H9 (cell line): Measurements from ENCODE around the gene RNF125. TPM values are rescaled to one million over a fixed set of nuclear protein-coding genes. Genes with fewer than 3 reads are reported as not detected.

ENCODE experiments used
- DNase-seq: peaks from one replicate; pipeline ENCODE4 v3.0.0-alpha.2; 2017
- H2AFZ ChIP-seq: one replicate; pipeline ENCODE4 v1.6.1; 2013; ENCODE audit warnings: mild to moderate bottlenecking, low read length, control low read depth, moderate library complexity
- H2AK5ac ChIP-seq: 2 replicates; pipeline ENCODE4 v1.6.1; 2013; ENCODE audit warnings: low read length, control low read depth, mixed read lengths; ENCODE audit not compliant: insufficient read length
- H2BK120ac ChIP-seq: one replicate; pipeline ENCODE4 v1.6.1; 2013; ENCODE audit warnings: low read depth, mild to moderate bottlenecking, low read length, control low read depth, inconsistent platforms; ENCODE audit not compliant: poor library complexity, severe bottlenecking
- H2BK12ac ChIP-seq: 2 replicates; pipeline ENCODE4 v1.6.1; 2013; ENCODE audit warnings: low read length, control low read depth, mixed read lengths, low read depth; ENCODE audit not compliant: insufficient read length
- H2BK15ac ChIP-seq: 2 replicates; pipeline ENCODE4 v1.6.1; 2013; ENCODE audit warnings: low read depth, low read length, control low read depth
- H2BK20ac ChIP-seq: one replicate; pipeline ENCODE4 v1.6.1; 2013; ENCODE audit warnings: low read depth, mild to moderate bottlenecking, low read length, control low read depth, inconsistent platforms; ENCODE audit not compliant: poor library complexity, severe bottlenecking
- H2BK5ac ChIP-seq: 2 replicates; pipeline ENCODE4 v1.6.1; 2013; ENCODE audit warnings: low read length, control low read depth, mixed read lengths; ENCODE audit not compliant: insufficient read length
- H3K14ac ChIP-seq: 2 replicates; pipeline ENCODE4 v1.6.1; 2013; ENCODE audit warnings: low read length, control low read depth; ENCODE audit not compliant: insufficient read depth
- H3K18ac ChIP-seq: 2 replicates; pipeline ENCODE4 v1.6.1; 2013; ENCODE audit warnings: low read depth, mild to moderate bottlenecking, mixed read lengths, low read length, control low read depth; ENCODE audit not compliant: insufficient read length
- H3K23ac ChIP-seq: 2 replicates; pipeline ENCODE4 v1.6.1; 2013; ENCODE audit warnings: low read length, control low read depth, mixed read lengths, low read depth; ENCODE audit not compliant: insufficient read length
- H3K23me2 ChIP-seq: 2 replicates; pipeline ENCODE4 v1.6.1; 2013; ENCODE audit warnings: low read depth, mild to moderate bottlenecking, mixed read lengths, low read length, control low read depth; ENCODE audit not compliant: insufficient read length, poor library complexity, severe bottlenecking
- H3K27ac ChIP-seq: 2 replicates; pipeline ENCODE4 v1.5.1; 2013; ENCODE audit warnings: low read length, control low read depth, mixed read lengths, low read depth; ENCODE audit not compliant: insufficient read length
- H3K27me3 ChIP-seq: 2 replicates; pipeline ENCODE4 v1.6.1; 2013; ENCODE audit warnings: low read length, control low read depth, inconsistent platforms; ENCODE audit not compliant: insufficient read depth
- H3K4ac ChIP-seq: 2 replicates; pipeline ENCODE4 v1.6.1; 2013; ENCODE audit warnings: low read depth, mild to moderate bottlenecking, control low read depth, inconsistent platforms, low read length, moderate library complexity
- H3K4me1 ChIP-seq: 2 replicates; pipeline ENCODE4 v1.6.1; 2013; ENCODE audit warnings: low read length, control low read depth, inconsistent platforms; ENCODE audit not compliant: insufficient read depth
- H3K4me2 ChIP-seq: 2 replicates; pipeline ENCODE4 v1.6.1; 2013; ENCODE audit warnings: low read length, control low read depth, mixed read lengths; ENCODE audit not compliant: insufficient read length, insufficient read depth
- H3K56ac ChIP-seq: 2 replicates; pipeline ENCODE4 v1.6.1; 2013; ENCODE audit warnings: low read depth, mild to moderate bottlenecking, mixed read lengths, low read length, control low read depth; ENCODE audit not compliant: insufficient read length
- H3K79me1 ChIP-seq: 2 replicates; pipeline ENCODE4 v1.6.1; 2013; ENCODE audit warnings: low read depth, mild to moderate bottlenecking, moderate library complexity, low read length, control low read depth, inconsistent platforms; ENCODE audit not compliant: insufficient read depth, poor library complexity, severe bottlenecking
- H3K79me2 ChIP-seq: 2 replicates; pipeline ENCODE4 v1.6.1; 2013; ENCODE audit warnings: low read length, control low read depth, inconsistent platforms; ENCODE audit not compliant: insufficient read depth
- H3K9ac ChIP-seq: 2 replicates; pipeline ENCODE4 v1.6.1; 2013; ENCODE audit warnings: low read length, control low read depth, mixed read lengths; ENCODE audit not compliant: insufficient read length; ENCODE audit errors: extremely low read depth
- H3K9me3 ChIP-seq: one replicate; pipeline ENCODE4 v1.6.1; 2013; ENCODE audit warnings: low read depth, low read length, inconsistent platforms; ENCODE audit not compliant: control insufficient read depth
- H3T11ph ChIP-seq: one replicate; pipeline ENCODE4 v1.6.1; 2013; ENCODE audit warnings: mild to moderate bottlenecking, low read length, control low read depth, inconsistent platforms
- H4K20me1 ChIP-seq: one replicate; pipeline ENCODE4 v1.6.1; 2013; ENCODE audit not compliant: control insufficient read depth, insufficient read length, insufficient read depth
- H4K5ac ChIP-seq: 2 replicates; pipeline ENCODE4 v1.6.1; 2013; ENCODE audit warnings: low read depth, mild to moderate bottlenecking, mixed read lengths, low read length, control low read depth; ENCODE audit not compliant: insufficient read length
- H4K8ac ChIP-seq: replicated peaks from 2 replicates; pipeline ENCODE4 v1.6.1; 2013; ENCODE audit warnings: low read length, control low read depth, mixed read lengths, low read depth; ENCODE audit not compliant: insufficient read length
- H4K91ac ChIP-seq: 2 replicates; pipeline ENCODE4 v1.6.1; 2013; ENCODE audit warnings: low read depth, mild to moderate bottlenecking, moderate library complexity, mixed read lengths, low read length, control low read depth; ENCODE audit not compliant: insufficient read length
- H3K27ac Mint-ChIP-seq, 3 experiments: 2 replicates in 2 of 3; 3 replicates in 1 of 3; pipeline ENCODE4 v1.8.0; 2020 to 2021; ENCODE audit warnings: mixed read lengths in 3 of 3, mild to moderate bottlenecking in 1 of 3, moderate library complexity in 1 of 3
- H3K27me3 Mint-ChIP-seq: 2 replicates; pipeline ENCODE4 v1.8.0; 2021; ENCODE audit warnings: low read depth, mild to moderate bottlenecking, moderate library complexity, mixed read lengths
- H3K36me3 Mint-ChIP-seq, 3 experiments: 2 replicates in 2 of 3; 3 replicates in 1 of 3; pipeline ENCODE4 v1.8.0; 2020 to 2021; ENCODE audit warnings: low read depth in 3 of 3, mixed read lengths in 3 of 3; ENCODE audit not compliant: insufficient read depth in 1 of 3
- H3K4me1 Mint-ChIP-seq, 2 experiments: 2 replicates each; pipeline ENCODE4 v1.8.0; 2020; ENCODE audit warnings: mixed read lengths in 2 of 2
- H3K4me3 Mint-ChIP-seq, 2 experiments: 2 replicates in 1 of 2; 3 replicates in 1 of 2; pipeline ENCODE4 v1.8.0; 2020 to 2021; ENCODE audit warnings: mild to moderate bottlenecking in 2 of 2, mixed read lengths in 2 of 2, moderate library complexity in 1 of 2
- H3K9me3 Mint-ChIP-seq, 2 experiments: 2 replicates in 1 of 2; 3 replicates in 1 of 2; pipeline ENCODE4 v1.8.0; 2020; ENCODE audit warnings: mild to moderate bottlenecking in 2 of 2, mixed read lengths in 2 of 2, moderate library complexity in 1 of 2
- CTCF ChIP-seq: fragments of 200-600 bp; sonication (generic); conservative IDR thresholded peaks from 3 replicates; pipeline ENCODE4 v1.8.0; 2021; ENCODE audit warnings: antibody characterized with exemption, mild to moderate bottlenecking
- WGBS: extraction: QIAGEN DNeasy Blood & Tissue Kit; methylation state at CpG from one replicate; pipeline ENCODE4 v1.1.7; 2013; ENCODE audit warnings: missing lambda C conversion rate, low lambda C conversion rate, mixed read lengths; ENCODE audit not compliant: insufficient read length; ENCODE audit errors: extremely low coverage; 5-methylcytosine and 5-hydroxymethylcytosine counted together
- total RNA-seq: library from RNA; stranded (reverse); gene quantifications from 2 replicates; pipeline ENCODE4 v1.2.1, GENCODE V29; 2021

Gene RNF125
- total RNA-seq, 1 experiment from 2014 or later: 8.3 TPM

- no peaks in the 10 kb centered on the region for H3K79me1 ChIP-seq
- no CpG with 5 or more reads among the region's 4 CpGs for WGBS
- no peaks in the 10 kb centered on the region for H4K20me1 ChIP-seq
- no peak for DNase-seq
- H2AK5ac ChIP-seq: no peak overlapping the region
- peaks cover 0 to 3% (median 0%) of the 10 kb centered on the region in 3 experiments; a peak in 2 of 7 replicates for H3K36me3 Mint-ChIP-seq
- no peak overlapping the region for H3K9ac ChIP-seq
- H2BK120ac ChIP-seq: no peak overlapping the region
- H2BK12ac ChIP-seq: no peak overlapping the region
- H3K27me3 Mint-ChIP-seq: no peaks in the 10 kb centered on the region
- H3K27ac Mint-ChIP-seq: no peak overlapping the region
- no peaks in the 10 kb centered on the region for H3K9me3 Mint-ChIP-seq
- H2BK5ac ChIP-seq: no peak overlapping the region
- TF ChIP-seq CTCF: peak; percentile 44; the same call in 2 of the 3 replicates
- H3K9me3 ChIP-seq: no peaks in the 10 kb centered on the region
- H4K91ac ChIP-seq: no peak overlapping the region
- H3K23me2 ChIP-seq: no peaks in the 10 kb centered on the region
- no peaks in the 10 kb centered on the region for H3K79me2 ChIP-seq
- H2AFZ ChIP-seq: no peak overlapping the region
- no peaks in the 10 kb centered on the region for H3K4me1 ChIP-seq
- H4K8ac ChIP-seq: no peak overlapping the region
- no peak overlapping the region for H3K27ac ChIP-seq
- no peak overlapping the region for H3K23ac ChIP-seq
- H3K4me3 Mint-ChIP-seq: no peak overlapping the region
- H3K4ac ChIP-seq: no peak overlapping the region
- no peak overlapping the region for H3K56ac ChIP-seq
- H3K4me1 Mint-ChIP-seq: no peaks in the 10 kb centered on the region
- no peaks in the 10 kb centered on the region for H3K27me3 ChIP-seq
- no peak overlapping the region for H3K4me2 ChIP-seq
- H3K14ac ChIP-seq: no peak overlapping the region
- H4K5ac ChIP-seq: no peak overlapping the region
- no peak overlapping the region for H2BK20ac ChIP-seq
- H2BK15ac ChIP-seq: no peak overlapping the region
- no peak overlapping the region for H3K18ac ChIP-seq
- no peak overlapping the region for H3T11ph ChIP-seq
These were observed 53.7 kb downstream of the RNF125 start for GRCh38 chr18:32072321-32072720.
